Loucy (cell line): ENCODE results near the gene AGK.

Experiments used
- H2AFZ ChIP-seq: fragments of 200-600 bp; sonication (generic); 2 replicates; pipeline ENCODE4 v1.6.0; 2016; ENCODE audit warnings: antibody characterized with exemption, mild to moderate bottlenecking, low read length, moderate library complexity
- H3F3A ChIP-seq: fragments of 200-600 bp; 2 replicates; pipeline ENCODE4 v1.6.0; 2016; ENCODE audit warnings: antibody characterized with exemption, low read depth, mild to moderate bottlenecking
- H3K27me3 ChIP-seq: fragments of 200-600 bp; sonication (generic); 2 replicates; pipeline ENCODE4 v1.6.1; 2014; ENCODE audit warnings: low read length, mild to moderate bottlenecking; ENCODE audit not compliant: insufficient read depth, poor library complexity, severe bottlenecking
- H3K36me3 ChIP-seq: fragments of 200-600 bp; sonication (generic); 2 replicates; pipeline ENCODE4 v1.6.1; 2016; ENCODE audit warnings: low read length; ENCODE audit not compliant: insufficient read depth
- H3K4me1 ChIP-seq: fragments of 200-600 bp; sonication (generic); 2 replicates; pipeline ENCODE4 v1.5.1; 2014; ENCODE audit warnings: low read length, mild to moderate bottlenecking; ENCODE audit not compliant: insufficient read depth, poor library complexity, severe bottlenecking
- H3K4me2 ChIP-seq: fragments of 200-600 bp; sonication (generic); 2 replicates; pipeline ENCODE4 v1.6.0; 2014; ENCODE audit warnings: antibody characterized with exemption, low read length, low read depth, mild to moderate bottlenecking; ENCODE audit not compliant: poor library complexity, severe bottlenecking
- H3K4me3 ChIP-seq: fragments of 200-600 bp; sonication (generic); 2 replicates; pipeline ENCODE4 v1.5.1; 2014; ENCODE audit warnings: low read length, mild to moderate bottlenecking, mixed read lengths; ENCODE audit not compliant: poor library complexity, severe bottlenecking
- H3K79me2 ChIP-seq: fragments of 200-600 bp; sonication (generic); 2 replicates; pipeline ENCODE4 v1.6.1; 2014; ENCODE audit warnings: low read length; ENCODE audit not compliant: insufficient read depth
- H3K9ac ChIP-seq: fragments of 200-600 bp; sonication (generic); 2 replicates; pipeline ENCODE4 v1.6.0; 2014; ENCODE audit warnings: mild to moderate bottlenecking, low read depth, low read length, moderate library complexity; ENCODE audit not compliant: poor library complexity, severe bottlenecking
- H3K9me2 ChIP-seq: fragments of 200-600 bp; sonication (generic); replicated peaks from 2 replicates; pipeline ENCODE4 v1.6.1; 2016; ENCODE audit warnings: low read depth, low read length, mixed read lengths
- H3K9me3 ChIP-seq: fragments of 200-600 bp; sonication (generic); 2 replicates; pipeline ENCODE4 v1.6.1; 2014; ENCODE audit warnings: mild to moderate bottlenecking, antibody characterized with exemption, low read length, low read depth; ENCODE audit not compliant: insufficient read depth
- H4K20me1 ChIP-seq: fragments of 200-600 bp; sonication (generic); 2 replicates; pipeline ENCODE4 v1.6.0; 2014; ENCODE audit warnings: antibody characterized with exemption, low read length, mild to moderate bottlenecking; ENCODE audit not compliant: insufficient read depth, poor library complexity, severe bottlenecking
- EZH2phosphoT487 ChIP-seq: fragments of 200-600 bp; IDR thresholded peaks from 2 replicates; pipeline ENCODE4 v1.6.1; 2018; ENCODE audit warnings: antibody characterized with exemption, mild to moderate bottlenecking, moderate library complexity, borderline replicate concordance
- TF ChIP-seq, protein P1 (sequence below): fragments of 200-600 bp; sonication (generic); conservative IDR thresholded peaks from 2 replicates; pipeline ENCODE4 v1.5.1; 2014; ENCODE audit warnings: mild to moderate bottlenecking, antibody characterized with exemption, low read length

Gene AGK

GRCh38 chr7:141631525-141631924, 80.3 kb downstream of the AGK start:
- Histone ChIP-seq H3K27me3 (no peaks in the 10 kb centered on the region), H3K4me1 (no peaks in the 10 kb centered on the region), H3K79me2 (no peaks in the 10 kb centered on the region), H4K20me1 (no peaks in the 10 kb centered on the region), H3K36me3 (peaks cover 12% of the 10 kb centered on the region; the same call in 1 of the 2 replicates), H3K9ac (no peak overlapping the region), H3K9me2 (no peaks in the 10 kb centered on the region), H3K4me3 (no peak overlapping the region), H2AFZ (no peak overlapping the region), H3K4me2 (no peak overlapping the region), H3K9me3 (no peaks in the 10 kb centered on the region), H3F3A (no peaks in the 10 kb centered on the region)
- TF ChIP-seq, protein P1, sequence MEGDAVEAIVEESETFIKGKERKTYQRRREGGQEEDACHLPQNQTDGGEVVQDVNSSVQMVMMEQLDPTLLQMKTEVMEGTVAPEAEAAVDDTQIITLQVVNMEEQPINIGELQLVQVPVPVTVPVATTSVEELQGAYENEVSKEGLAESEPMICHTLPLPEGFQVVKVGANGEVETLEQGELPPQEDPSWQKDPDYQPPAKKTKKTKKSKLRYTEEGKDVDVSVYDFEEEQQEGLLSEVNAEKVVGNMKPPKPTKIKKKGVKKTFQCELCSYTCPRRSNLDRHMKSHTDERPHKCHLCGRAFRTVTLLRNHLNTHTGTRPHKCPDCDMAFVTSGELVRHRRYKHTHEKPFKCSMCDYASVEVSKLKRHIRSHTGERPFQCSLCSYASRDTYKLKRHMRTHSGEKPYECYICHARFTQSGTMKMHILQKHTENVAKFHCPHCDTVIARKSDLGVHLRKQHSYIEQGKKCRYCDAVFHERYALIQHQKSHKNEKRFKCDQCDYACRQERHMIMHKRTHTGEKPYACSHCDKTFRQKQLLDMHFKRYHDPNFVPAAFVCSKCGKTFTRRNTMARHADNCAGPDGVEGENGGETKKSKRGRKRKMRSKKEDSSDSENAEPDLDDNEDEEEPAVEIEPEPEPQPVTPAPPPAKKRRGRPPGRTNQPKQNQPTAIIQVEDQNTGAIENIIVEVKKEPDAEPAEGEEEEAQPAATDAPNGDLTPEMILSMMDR: no peak
- no peak for TF ChIP-seq EZH2phosphoT487

- Histone ChIP-seq H3K79me2 (no peaks in the 10 kb centered on the region), H3K27me3 (no peaks in the 10 kb centered on the region), H3K4me2 (no peak overlapping the region), H3K36me3 (peaks cover 12% of the 10 kb centered on the region; the same call in 1 of the 2 replicates), H3K4me1 (no peaks in the 10 kb centered on the region), H3K9me2 (no peaks in the 10 kb centered on the region), H3K9me3 (no peaks in the 10 kb centered on the region), H3K4me3 (no peak overlapping the region), H3K9ac (no peak overlapping the region), H4K20me1 (no peaks in the 10 kb centered on the region), H2AFZ (no peak overlapping the region), H3F3A (no peaks in the 10 kb centered on the region)
- TF ChIP-seq, protein P1: no peak
- no peak for TF ChIP-seq EZH2phosphoT487
Observed at GRCh38 chr7:141634065-141634464, 82.9 kb downstream of the AGK start.

GRCh38 chr7:141636053-141636452, 84.8 kb downstream of the AGK start:
- no peaks in the 10 kb centered on the region for H3K9me2 ChIP-seq
- H3K36me3 ChIP-seq: peaks cover 12% of the 10 kb centered on the region; the same call in 1 of the 2 replicates
- no peak overlapping the region for H3K4me2 ChIP-seq
- no peaks in the 10 kb centered on the region for H3K4me1 ChIP-seq
- H3F3A ChIP-seq: no peaks in the 10 kb centered on the region
- TF ChIP-seq, protein P1: no peak
- TF ChIP-seq EZH2phosphoT487: no peak
- no peaks in the 10 kb centered on the region for H4K20me1 ChIP-seq
- no peak overlapping the region for H2AFZ ChIP-seq
- no peaks in the 10 kb centered on the region for H3K27me3 ChIP-seq
- H3K9ac ChIP-seq: no peak overlapping the region
- H3K79me2 ChIP-seq: no peaks in the 10 kb centered on the region
- H3K9me3 ChIP-seq: no peaks in the 10 kb centered on the region
- no peak overlapping the region for H3K4me3 ChIP-seq
